Measurements from ENCODE around the gene CAMKMT. TPM values are rescaled to one million over a fixed set of nuclear protein-coding genes. Genes with fewer than 3 reads are reported as not detected.
A peak's percentile ranks its signal among the peaks of the same experiment; 100 is the strongest.

Gene CAMKMT
- total and polyA plus RNA-seq, 9 of the 15 experiments (the other 6 are each of a cell fraction or from before 2014, with no cell fraction given): 1.6 to 15.3 (median 7.4) TPM

- TF ChIP-seq, protein P1, sequence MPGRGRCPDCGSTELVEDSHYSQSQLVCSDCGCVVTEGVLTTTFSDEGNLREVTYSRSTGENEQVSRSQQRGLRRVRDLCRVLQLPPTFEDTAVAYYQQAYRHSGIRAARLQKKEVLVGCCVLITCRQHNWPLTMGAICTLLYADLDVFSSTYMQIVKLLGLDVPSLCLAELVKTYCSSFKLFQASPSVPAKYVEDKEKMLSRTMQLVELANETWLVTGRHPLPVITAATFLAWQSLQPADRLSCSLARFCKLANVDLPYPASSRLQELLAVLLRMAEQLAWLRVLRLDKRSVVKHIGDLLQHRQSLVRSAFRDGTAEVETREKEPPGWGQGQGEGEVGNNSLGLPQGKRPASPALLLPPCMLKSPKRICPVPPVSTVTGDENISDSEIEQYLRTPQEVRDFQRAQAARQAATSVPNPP (IDR thresholded peaks at IDR 0.05; ENCODE audit: borderline replicate concordance, insufficient read depth, insufficient read length): no peak
- peak; percentile 79 to 84 for TF ChIP-seq NRF1 (conservative IDR thresholded peaks at IDR 0.05 in 1 of 2, IDR thresholded peaks at IDR 0.05 in 1 of 2)
- peak; percentile 86 for TF ChIP-seq POLR2A (conservative IDR thresholded peaks at IDR 0.05)
- no peak for TF ChIP-seq ZNF3 (CRISPR knock-in tag; IDR thresholded peaks at IDR 0.05)
- 0 out of 4 replicates have a peak, but pooled peaks of 1 of the 2 experiments have one; percentile 6 for TF ChIP-seq KDM1A (IDR thresholded peaks at IDR 0.05)
- TF ChIP-seq THRAP3 (IDR thresholded peaks at IDR 0.05; ENCODE audit: borderline replicate concordance): no peak
- TF ChIP-seq PTTG1 (tag; IDR thresholded peaks at IDR 0.05; ENCODE audit: low read depth): no peak
- TF ChIP-seq SUPT5H (IDR thresholded peaks at IDR 0.05): peak; percentile 79
- TF ChIP-seq ZNF512 (tag; IDR thresholded peaks at IDR 0.05): no peak
- TF ChIP-seq USF2 (CRISPR knock-in tag; IDR thresholded peaks at IDR 0.05): peak; percentile 20; the same call in 1 of the 2 replicates
- TF ChIP-seq POLR2H (tag; IDR thresholded peaks at IDR 0.05; ENCODE audit: low read depth): peak; percentile 94
- TF ChIP-seq CTCFL (IDR thresholded peaks at IDR 0.05; ENCODE audit: borderline replicate concordance, insufficient read depth, low read depth, low read length, poor library complexity, severe bottlenecking): no peak
- TF ChIP-seq TAF7 (tag; IDR thresholded peaks at IDR 0.05): peak; percentile 80
- no peak for TF ChIP-seq RHOXF2B (CRISPR knock-in tag; conservative IDR thresholded peaks at IDR 0.05)
- peak; percentile 100 for TF ChIP-seq CEBPG (CRISPR knock-in tag; IDR thresholded peaks at IDR 0.05)
- peak; percentile 97 for TF ChIP-seq CEBPG (tag; conservative IDR thresholded peaks at IDR 0.05 in 1 of 2, IDR thresholded peaks at IDR 0.05 in 1 of 2)
- TF ChIP-seq POLR2AphosphoS5 (IDR thresholded peaks at IDR 0.05; ENCODE audit: control insufficient read depth, insufficient read depth, low read depth, low read length): peak; percentile 69
- TF ChIP-seq, protein P2, sequence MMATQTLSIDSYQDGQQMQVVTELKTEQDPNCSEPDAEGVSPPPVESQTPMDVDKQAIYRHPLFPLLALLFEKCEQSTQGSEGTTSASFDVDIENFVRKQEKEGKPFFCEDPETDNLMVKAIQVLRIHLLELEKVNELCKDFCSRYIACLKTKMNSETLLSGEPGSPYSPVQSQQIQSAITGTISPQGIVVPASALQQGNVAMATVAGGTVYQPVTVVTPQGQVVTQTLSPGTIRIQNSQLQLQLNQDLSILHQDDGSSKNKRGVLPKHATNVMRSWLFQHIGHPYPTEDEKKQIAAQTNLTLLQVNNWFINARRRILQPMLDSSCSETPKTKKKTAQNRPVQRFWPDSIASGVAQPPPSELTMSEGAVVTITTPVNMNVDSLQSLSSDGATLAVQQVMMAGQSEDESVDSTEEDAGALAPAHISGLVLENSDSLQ (IDR thresholded peaks at IDR 0.05): peak; percentile 86
- TF ChIP-seq FOSL1 (tag; conservative IDR thresholded peaks at IDR 0.05): peak; percentile 18; the same call in 1 of the 2 replicates
- peak; percentile 24 for TF ChIP-seq ZNF511 (CRISPR knock-in tag; IDR thresholded peaks at IDR 0.05)
Observed at GRCh38 chr2:44361330-44362206, at the start of gene CAMKMT, which contains the start of gene PREPL (continued).
